Neutrophil (primary cell): ENCODE results near the gene MAEA.
"Not testable (repeated sequence)": the region's sequence is repeated elsewhere in the genome, so short reads cannot be mapped to it uniquely, and the experiment has no call there.

ENCODE experiments used
- H3K27ac ChIP-seq: fragments of 200-600 bp; sonication (generic); 2 replicates; pipeline ENCODE4 v1.5.1; 2016; ENCODE audit warnings: mild to moderate bottlenecking, moderate library complexity
- H3K27me3 ChIP-seq: fragments of 200-600 bp; sonication (generic); 2 replicates; pipeline ENCODE4 v1.6.0; 2016; ENCODE audit warnings: mild to moderate bottlenecking
- H3K36me3 ChIP-seq: fragments of 200-600 bp; sonication (generic); 2 replicates; pipeline ENCODE4 v1.5.1; 2017
- H3K4me1 ChIP-seq, 2 experiments: fragments of 200-600 bp in 1 of 2; sonication (generic) in 1 of 2; 1 replicate in 1 of 2; 2 replicates in 1 of 2; pipeline versions ENCODE4 v1.5.1 to v1.6.1; 2013 to 2016; ENCODE audit warnings: low read depth in 1 of 2, low read length in 1 of 2, mild to moderate bottlenecking in 1 of 2, moderate library complexity in 1 of 2; ENCODE audit not compliant: control insufficient read depth in 1 of 2, insufficient read depth in 1 of 2
- H3K4me3 ChIP-seq, 2 experiments: fragments of 200-600 bp in 1 of 2; sonication (generic) in 1 of 2; 1 replicate in 1 of 2; 2 replicates in 1 of 2; pipeline ENCODE4 v1.5.1; 2013 to 2016; ENCODE audit warnings: low read depth in 1 of 2, low read length in 1 of 2, mild to moderate bottlenecking in 1 of 2, moderate library complexity in 1 of 2
- H3K9me3 ChIP-seq: fragments of 200-600 bp; sonication (generic); 2 replicates; pipeline ENCODE4 v1.5.1; 2016
- CTCF ChIP-seq: fragments of 200-600 bp; sonication (generic); IDR thresholded peaks from 2 replicates; pipeline ENCODE4 v1.5.1; 2016; ENCODE audit warnings: antibody characterized with exemption

The MAEA gene

GRCh38 chr4:1369091-1369450 lies 79.4 kb downstream of the MAEA start:
- TF ChIP-seq CTCF, result no peak
- peaks cover 84% of the 10 kb centered on the region for H3K36me3 ChIP-seq

GRCh38 chr4:1369479-1370079 lies 79.9 kb downstream of the MAEA start:
- TF ChIP-seq CTCF, result no peak

More at GRCh38 chr4:1369091-1369450, 79.4 kb downstream of the MAEA start:
- H3K27ac ChIP-seq, result no peak overlapping the region
- no peak overlapping the region for H3K4me3 ChIP-seq
- no peaks in the 10 kb centered on the region for H3K27me3 ChIP-seq
- H3K4me1 ChIP-seq, result no peaks in the 10 kb centered on the region
- H3K9me3 ChIP-seq, result no peaks in the 10 kb centered on the region

GRCh38 chr4:1370321-1371124 lies 80.8 kb downstream of the MAEA start:
- H3K9me3 ChIP-seq, result no peaks in the 10 kb centered on the region
- no peak for TF ChIP-seq CTCF
- H3K4me1 ChIP-seq, result no peaks in the 10 kb centered on the region

More at GRCh38 chr4:1369479-1370079, 79.9 kb downstream of the MAEA start:
- H3K4me1 ChIP-seq, result no peaks in the 10 kb centered on the region
- H3K27me3 ChIP-seq, result no peaks in the 10 kb centered on the region
- H3K27ac ChIP-seq, result no peak overlapping the region
- no peaks in the 10 kb centered on the region for H3K9me3 ChIP-seq
- H3K4me3 ChIP-seq, result no peak overlapping the region
- peaks cover 88% of the 10 kb centered on the region for H3K36me3 ChIP-seq

GRCh38 chr4:1371176-1372165 lies 81.8 kb downstream of the MAEA start:
- no peak overlapping the region for H3K4me3 ChIP-seq
- H3K36me3 ChIP-seq, result peaks cover 89% of the 10 kb centered on the region
- TF ChIP-seq CTCF, result no peak
- H3K9me3 ChIP-seq, result no peaks in the 10 kb centered on the region
- H3K27ac ChIP-seq, result no peak overlapping the region
- no peaks in the 10 kb centered on the region for H3K27me3 ChIP-seq
- H3K4me1 ChIP-seq, result no peaks in the 10 kb centered on the region

More at GRCh38 chr4:1370321-1371124, 80.8 kb downstream of the MAEA start:
- Histone ChIP-seq H3K36me3 (peaks cover 89% of the 10 kb centered on the region), H3K4me3 (no peak overlapping the region), H3K27me3 (no peaks in the 10 kb centered on the region), H3K27ac (no peak overlapping the region)

- not testable (repeated sequence) for H3K9me3 ChIP-seq, H3K4me3 ChIP-seq, H3K27ac ChIP-seq, H3K4me1 ChIP-seq, H3K27me3 ChIP-seq
- peaks cover 89% of the 10 kb centered on the region for H3K36me3 ChIP-seq
Measured at GRCh38 chr4:1372576-1372975, 82.9 kb downstream of the MAEA start.
